Muscle of arm (tissue), 14 donors: Measurements from ENCODE around the gene ZMYND19. TPM values are rescaled to one million over a fixed set of nuclear protein-coding genes. Genes with fewer than 3 reads are reported as not detected.
A peak's percentile ranks its signal among the peaks of the same experiment; 100 is the strongest.
"Not testable (repeated sequence)": the region's sequence is repeated elsewhere in the genome, so short reads cannot be mapped to it uniquely, and the experiment has no call there.

Experiments
- DNase-seq: peaks from one replicate; pipeline ENCODE4 v3.0.0-alpha.2; 2013
- long read RNA-seq, 11 donors: transcript quantifications; one replicate each; lab custom pipeline, GENCODE V29; 2026
- polyA plus RNA-seq, 12 donors: library from polyadenylated mRNA; unstranded; fragments of 120-200 nt; gene quantifications; one replicate each; pipeline ENCODE4 v1.2.1, GENCODE V29; 2013; ENCODE audit not compliant: insufficient read length in 12 of 12

The ZMYND19 gene
- 10 to 100 TPM in 11 of 12 donors, not detected in 1; 13.0 to 23.9 (median 17.6) TPM for polyA plus RNA-seq
- long read RNA-seq, donor 1, transcript ZMYND19-201 (6 exons, 1,375 nt): major isoform, 13 of 13 reads
- long read RNA-seq, donor 1, partial matches to known transcripts: 0 of 13 reads
- long read RNA-seq, donor 1, other reads (novel, unspliced or antisense): 0 of 13 reads
- long read RNA-seq, donor 2, transcript ZMYND19-201 (6 exons, 1,375 nt): major isoform, 14 of 14 reads
- long read RNA-seq, donor 2, partial matches to known transcripts: 0 of 14 reads
- long read RNA-seq, donor 2, other reads (novel, unspliced or antisense): 0 of 14 reads
- long read RNA-seq, donor 3, partial matches to known transcripts: 7 of 10 reads
- long read RNA-seq, donor 3, other reads (novel, unspliced or antisense): 0 of 10 reads
- long read RNA-seq, donor 4, partial matches to known transcripts: 0 of 2 reads
- long read RNA-seq, donor 4, other reads (novel, unspliced or antisense): 0 of 2 reads
- long read RNA-seq, donor 5: 0 reads
- long read RNA-seq, donor 6, transcript ZMYND19-201 (6 exons, 1,375 nt): major isoform, 9 of 9 reads
- long read RNA-seq, donor 6, partial matches to known transcripts: 0 of 9 reads
- long read RNA-seq, donor 6, other reads (novel, unspliced or antisense): 0 of 9 reads
- long read RNA-seq, donor 7, transcript ZMYND19-201 (6 exons, 1,375 nt): major isoform, 5 of 5 reads
- long read RNA-seq, donor 7, partial matches to known transcripts: 0 of 5 reads
- long read RNA-seq, donor 7, other reads (novel, unspliced or antisense): 0 of 5 reads
- long read RNA-seq, donor 8, transcript ZMYND19-201 (6 exons, 1,375 nt): major isoform, 10 of 10 reads
- long read RNA-seq, donor 8, partial matches to known transcripts: 0 of 10 reads
- long read RNA-seq, donor 8, other reads (novel, unspliced or antisense): 0 of 10 reads
- long read RNA-seq, donor 9, transcript ZMYND19-201 (6 exons, 1,375 nt): major isoform, 8 of 8 reads
- long read RNA-seq, donor 9, partial matches to known transcripts: 0 of 8 reads
- long read RNA-seq, donor 9, other reads (novel, unspliced or antisense): 0 of 8 reads
- long read RNA-seq, donor 10, transcript ZMYND19-201 (6 exons, 1,375 nt): major isoform, 8 of 8 reads
- long read RNA-seq, donor 10, partial matches to known transcripts: 0 of 8 reads
- long read RNA-seq, donor 10, other reads (novel, unspliced or antisense): 0 of 8 reads
- long read RNA-seq, donor 11, transcript ZMYND19-201 (6 exons, 1,375 nt): major isoform, 14 of 20 reads
- long read RNA-seq, donor 11, partial matches to known transcripts: 6 of 20 reads
- long read RNA-seq, donor 11, other reads (novel, unspliced or antisense): 0 of 20 reads

DNA sequence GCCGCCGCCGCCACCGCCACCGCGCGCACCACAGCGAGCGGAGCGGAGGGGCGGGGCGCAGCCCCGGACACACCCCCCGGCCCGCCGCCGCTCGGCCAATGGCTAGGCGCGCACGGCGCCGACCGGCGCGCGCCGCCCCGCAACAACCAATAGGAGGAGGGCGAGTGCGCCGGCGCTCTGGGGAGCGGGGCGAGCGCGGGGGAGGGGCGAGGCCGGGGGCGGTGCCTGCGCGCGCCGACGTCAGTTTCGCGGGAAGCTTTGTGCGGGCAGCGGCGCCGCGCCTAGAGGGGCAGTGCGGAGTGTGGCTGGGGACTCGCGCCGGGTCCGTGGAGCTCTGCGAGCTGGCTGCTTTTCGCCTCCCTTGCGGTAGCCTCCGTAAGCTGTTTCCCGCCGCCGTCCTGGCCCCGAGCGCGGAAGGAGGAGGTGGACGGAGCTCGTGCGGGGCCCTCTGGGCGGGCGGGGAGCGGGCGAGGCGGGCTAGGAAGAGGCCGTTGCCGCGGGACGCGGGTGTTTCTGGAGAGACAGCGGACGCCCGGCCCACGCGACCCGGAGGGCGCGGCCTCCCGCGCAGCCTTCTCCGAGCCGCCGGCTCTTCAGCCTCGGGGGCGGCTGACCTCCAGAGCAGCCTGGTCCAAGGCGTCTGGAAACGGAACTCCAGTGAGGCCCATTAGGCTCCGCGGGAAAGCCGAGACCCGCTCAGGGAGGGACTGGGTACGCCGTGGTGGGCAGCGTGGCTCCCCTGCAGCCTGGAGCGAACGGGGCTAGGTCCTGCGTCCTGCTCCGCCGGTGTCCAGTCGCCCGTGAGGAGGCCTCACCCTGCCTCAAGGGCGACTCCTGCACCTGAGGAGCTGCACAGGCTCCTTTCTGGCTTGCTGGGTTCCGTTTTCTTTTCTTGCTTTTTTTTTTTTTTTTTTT lies at the start of gene ZMYND19:
ZMYND19 (minus strand) TSS at position 44 of the 915 bp plus-strand sequence. CDS start 249 bp downstream, outside the sequence.
- DNase-seq: peak; percentile 86

DNA sequence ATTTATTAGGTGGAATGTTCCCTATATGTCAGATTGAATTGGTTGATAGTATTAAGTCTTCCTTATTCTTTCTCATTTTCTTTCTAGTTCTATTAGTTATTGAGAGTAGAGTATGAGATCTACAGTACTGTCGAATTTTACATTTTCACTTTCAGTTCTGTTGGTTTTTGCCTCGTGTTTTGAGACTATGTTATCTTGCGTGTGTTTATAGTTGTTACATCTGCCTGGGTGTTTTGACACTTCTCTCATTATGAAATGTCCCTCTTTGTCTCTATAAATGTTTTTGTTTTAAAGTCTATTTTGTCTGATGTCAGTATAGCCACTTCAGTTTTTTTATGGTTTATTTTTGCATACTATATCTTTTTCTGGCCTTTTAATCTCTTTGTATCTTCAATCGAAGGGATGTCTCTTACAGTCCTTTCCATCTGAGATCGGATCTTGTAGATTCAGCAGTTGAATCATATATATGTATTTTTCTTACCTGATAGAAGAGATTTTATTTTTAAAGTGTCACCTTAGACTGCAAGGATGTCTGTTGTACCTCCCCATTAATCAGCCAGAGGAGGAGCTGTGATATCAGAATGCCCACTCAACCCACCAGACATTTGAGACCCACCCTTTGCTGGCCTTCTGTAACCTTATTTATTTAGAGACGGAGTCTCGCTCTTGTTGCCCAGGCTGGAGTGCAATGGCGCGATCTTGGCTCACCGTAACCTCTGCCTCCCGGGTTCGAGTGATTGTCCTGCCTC lies 49.2 kb upstream of the ZMYND19 start:
- no peak for DNase-seq

- DNase-seq: no peak
Measured at GRCh38 chr9:137638680-137639079, 48.4 kb upstream of the ZMYND19 start.

GRCh38 chr9:137634016-137634415 lies 43.7 kb upstream of the ZMYND19 start:
- DNase-seq: no peak

DNA sequence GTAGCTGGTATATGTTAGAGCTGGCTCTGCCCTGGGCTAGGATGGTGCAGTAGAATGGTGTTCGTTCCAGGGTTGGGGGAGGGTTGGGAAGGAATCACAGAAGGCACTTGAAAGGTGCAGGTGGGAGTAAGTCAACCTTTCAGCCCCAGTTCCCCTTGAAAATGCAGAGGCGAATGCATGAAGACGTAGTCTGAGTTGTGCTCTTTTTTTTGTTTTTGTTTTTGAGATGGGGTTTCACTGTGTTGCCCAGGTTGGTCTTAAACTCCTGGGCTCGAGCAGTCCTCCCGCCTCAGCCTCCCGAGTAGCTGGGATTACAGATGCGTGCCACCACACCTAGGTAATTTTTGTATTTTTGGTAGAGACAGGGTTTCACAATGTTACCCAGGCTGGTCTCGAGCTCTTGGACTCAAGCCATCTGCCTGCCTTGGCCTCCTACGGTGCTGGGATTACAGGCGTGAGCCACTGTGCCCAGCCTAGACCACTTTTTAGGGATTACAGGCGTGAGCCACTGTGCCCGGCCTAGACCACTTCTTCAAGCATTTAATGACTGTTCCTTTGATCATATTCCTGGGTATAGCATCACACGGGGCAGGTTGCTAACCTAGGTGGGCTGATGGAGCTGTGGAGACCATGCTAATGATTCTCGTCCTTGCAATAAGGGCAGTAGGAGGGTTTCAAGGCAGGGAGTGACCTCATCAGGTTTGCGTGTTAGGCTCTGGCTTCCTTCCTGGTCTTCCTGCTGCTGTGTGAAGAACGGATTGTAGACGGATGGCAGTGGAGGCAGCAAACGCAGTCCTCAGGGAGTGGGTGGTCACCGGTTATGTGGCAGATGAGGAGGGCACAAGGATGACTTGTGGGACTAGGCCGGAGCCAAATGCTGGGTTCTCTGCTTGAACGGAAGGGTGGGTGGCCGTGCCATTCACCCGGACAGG lies 42.2 kb upstream of the ZMYND19 start:
- DNase-seq: no peak

DNA sequence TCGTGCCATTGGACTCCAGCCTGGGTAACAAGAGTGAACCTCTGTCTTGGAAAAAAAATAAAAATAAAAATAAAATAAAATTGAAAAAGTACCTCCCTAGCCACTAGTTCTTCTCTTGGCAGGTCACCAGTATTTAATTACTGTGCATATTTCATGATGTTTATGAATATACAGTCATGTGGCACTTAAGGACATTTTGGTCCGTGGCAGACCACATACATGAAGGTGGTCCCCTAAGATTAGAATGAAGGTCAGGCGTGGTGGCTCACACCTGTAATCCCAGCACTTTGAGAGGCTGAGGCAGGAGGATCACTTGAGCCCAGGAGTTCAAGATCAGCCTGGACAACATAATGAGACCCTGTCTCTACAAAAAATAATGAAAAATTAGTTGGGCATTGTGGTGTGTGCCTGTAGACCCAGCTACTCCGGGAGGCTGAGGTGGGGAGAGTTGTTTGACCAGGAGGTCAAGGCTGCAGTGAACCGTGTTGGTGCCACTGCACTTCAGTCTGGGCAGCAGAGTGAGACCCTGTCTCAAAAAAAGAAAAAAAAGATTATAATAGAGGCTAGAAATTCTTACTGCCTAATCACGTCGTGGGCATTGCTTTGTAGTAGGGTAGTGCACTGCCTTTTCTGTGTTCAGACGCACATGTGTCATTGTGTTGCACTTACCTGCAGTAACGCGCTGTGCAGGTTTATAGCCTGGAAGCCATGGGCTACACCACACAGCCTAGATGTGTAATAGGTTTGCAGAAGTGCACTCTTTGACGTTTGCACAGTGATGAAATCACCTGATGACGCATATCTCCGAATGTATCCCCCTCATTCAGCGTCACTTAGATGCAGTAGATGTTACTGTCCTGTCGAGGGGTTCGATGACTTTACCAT lies 41.3 kb upstream of the ZMYND19 start:
- DNase-seq: no peak

DNA sequence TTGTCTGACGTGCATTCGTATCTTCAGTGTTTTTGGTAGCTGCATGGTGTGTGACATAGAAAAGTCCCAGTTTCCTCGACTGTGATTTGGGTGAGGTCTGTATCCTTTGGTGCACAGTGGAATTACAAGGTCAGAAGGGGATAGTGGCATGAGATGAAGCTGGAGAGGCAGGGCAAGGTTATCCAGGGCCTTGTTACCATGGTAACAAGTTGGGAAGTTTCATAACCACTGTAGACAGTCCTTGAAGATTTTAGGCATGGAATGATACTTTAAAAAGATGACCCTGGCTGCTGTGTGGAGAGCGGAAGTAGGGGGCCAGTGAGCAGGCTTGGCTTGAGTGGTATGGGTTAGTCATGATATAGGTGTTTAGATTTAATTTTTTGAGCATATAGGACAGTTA lies 40.4 kb upstream of the ZMYND19 start:
- no peak for DNase-seq

DNA sequence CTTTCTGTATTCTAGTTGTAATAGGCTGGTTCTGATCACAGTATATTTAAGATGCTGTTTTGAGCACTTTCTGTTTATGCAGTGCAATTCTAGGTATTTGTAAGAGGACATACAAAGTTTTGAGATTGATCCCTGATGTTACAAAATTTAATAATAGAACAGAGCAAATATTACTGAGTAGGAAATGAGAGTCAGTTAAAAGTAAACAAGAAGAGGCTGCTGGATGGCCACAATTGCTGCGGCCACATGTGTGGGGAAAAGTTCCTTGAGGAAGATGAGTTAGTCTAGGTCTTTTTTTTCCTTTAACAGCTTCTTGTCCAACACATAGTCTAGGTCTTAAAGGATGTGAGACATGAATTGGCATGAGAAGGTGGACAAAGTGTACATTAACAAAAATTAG lies 39.8 kb upstream of the ZMYND19 start:
- no peak for DNase-seq

GRCh38 chr9:137627406-137627805 lies 37.1 kb upstream of the ZMYND19 start:
- not testable (repeated sequence) for DNase-seq

DNA sequence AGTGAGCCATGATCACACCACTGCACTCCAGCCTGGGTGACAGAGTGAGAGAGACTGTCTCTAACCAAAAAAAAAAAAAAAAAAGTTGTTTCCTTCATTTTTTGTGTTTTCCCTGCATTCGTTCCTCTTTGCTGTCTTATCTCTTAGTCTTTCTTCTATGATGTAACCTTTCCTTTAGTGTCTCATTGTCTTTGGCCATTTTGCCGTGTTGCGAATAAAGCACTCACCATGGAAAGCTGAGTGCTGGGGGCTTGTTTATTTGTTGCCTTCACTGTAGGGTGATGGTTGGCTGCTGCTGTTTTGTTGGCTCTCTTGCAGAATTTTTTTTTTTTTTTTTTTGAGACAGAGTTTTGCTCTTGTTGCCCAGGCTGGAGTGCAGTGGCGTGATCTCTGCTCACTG lies 36.2 kb upstream of the ZMYND19 start:
- no peak for DNase-seq

GRCh38 chr9:137622211-137622610 lies 31.9 kb upstream of the ZMYND19 start:
- not testable (repeated sequence) for DNase-seq

- DNase-seq: no peak
Measured at GRCh38 chr9:137621131-137621757, 30.9 kb upstream of the ZMYND19 start.

DNA sequence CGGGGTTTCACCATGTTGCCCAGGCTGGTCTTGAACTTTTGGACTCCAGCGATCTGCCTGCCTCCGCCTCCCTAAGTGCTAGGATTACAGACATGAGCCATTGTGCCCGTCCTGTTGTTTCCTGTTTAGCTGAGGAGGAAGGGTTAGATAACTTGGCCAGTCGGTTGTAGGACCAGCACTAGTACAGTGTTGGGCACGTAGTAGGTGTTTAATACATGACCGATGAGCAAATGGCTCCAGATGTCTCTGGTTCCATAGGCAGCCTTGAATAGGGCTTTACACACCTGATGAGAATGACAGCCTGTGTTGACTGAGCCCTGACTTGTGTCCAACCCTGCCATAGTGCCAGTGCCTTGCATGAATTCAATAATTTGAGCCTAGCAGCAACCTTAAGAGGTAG lies 30.3 kb upstream of the ZMYND19 start:
- DNase-seq: no peak

DNA sequence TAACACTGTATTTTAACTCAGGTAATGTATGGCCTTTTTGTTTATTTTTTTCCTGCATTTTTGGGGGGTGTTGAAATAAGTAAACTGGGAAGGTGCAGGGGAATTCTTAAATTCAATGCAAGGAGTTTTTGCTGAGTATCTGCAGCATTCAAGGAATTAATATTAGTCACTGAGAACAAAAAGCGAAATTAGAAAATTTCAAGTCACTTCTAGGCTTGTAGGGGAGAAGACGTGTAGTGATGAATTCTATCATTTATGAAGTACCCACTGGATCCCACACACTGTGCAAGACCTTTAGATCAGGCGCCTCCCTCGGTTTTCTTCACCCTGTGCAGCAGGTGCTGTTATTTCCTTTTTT lies 29.7 kb upstream of the ZMYND19 start:
- DNase-seq: no peak

GRCh38 chr9:137619240-137620047 lies 29.1 kb upstream of the ZMYND19 start:
- no peak for DNase-seq
